K562 (cell line): Measurements from ENCODE around the gene IDH3G. TPM values are rescaled to one million over a fixed set of nuclear protein-coding genes. Genes with fewer than 3 reads are reported as not detected.
A peak's percentile ranks its signal among the peaks of the same experiment; 100 is the strongest.

Experiments used
- BRF1 ChIP-seq: IDR thresholded peaks from 3 replicates; pipeline ENCODE4 v1.6.1; 2011; ENCODE audit warnings: borderline replicate concordance, mild to moderate bottlenecking; ENCODE audit not compliant: insufficient read length; ENCODE audit errors: extremely low read depth
- CCNT2 ChIP-seq: IDR thresholded peaks from 2 replicates; pipeline ENCODE4 v1.6.1; 2011; ENCODE audit warnings: borderline replicate concordance, low read depth, mild to moderate bottlenecking, moderate library complexity, mixed read lengths, low read length; ENCODE audit not compliant: insufficient read length; ENCODE audit errors: extremely low read depth
- CHD1 ChIP-seq: fragments of 200-600 bp; sonication (generic); IDR thresholded peaks from one replicate; pipeline ENCODE4 v1.6.1; 2012; ENCODE audit warnings: mild to moderate bottlenecking, moderate library complexity, low read length, inconsistent platforms
- CREBBP ChIP-seq: IDR thresholded peaks from one replicate; pipeline ENCODE4 v1.6.1; 2012; ENCODE audit warnings: low read depth, mild to moderate bottlenecking, control low read depth, inconsistent platforms, low read length
- FOXP1 ChIP-seq: sonication (generic); formaldehyde crosslinking; IDR thresholded peaks from 2 replicates; pipeline ENCODE4 v1.8.0; 2022; ENCODE audit warnings: mild to moderate bottlenecking, missing genetic modification reagents
- MAFF ChIP-seq: IDR thresholded peaks from 2 replicates; pipeline ENCODE4 v1.6.1; 2012; ENCODE audit warnings: low read length, improper control_type of control experiment
- MAFG ChIP-seq: fragments of 450-650 bp; conservative IDR thresholded peaks from 2 replicates; pipeline ENCODE4 v1.6.1; 2016; ENCODE audit warnings: missing genetic modification characterization, missing compliant biosample characterization
- MCM3 ChIP-seq: fragments of 450-650 bp; IDR thresholded peaks from 2 replicates; pipeline ENCODE4 v1.6.1; 2016
- PRPF4 ChIP-seq: fragments of 200-400 bp; formaldehyde crosslinking; IDR thresholded peaks from one replicate; pipeline ENCODE4 v1.6.1; 2017; ENCODE audit warnings: low read length, low read depth, mild to moderate bottlenecking; ENCODE audit not compliant: insufficient read depth, poor library complexity, severe bottlenecking
- PTTG1 ChIP-seq: fragments of 450-650 bp; IDR thresholded peaks from 2 replicates; pipeline ENCODE4 v1.6.1; 2016; ENCODE audit warnings: low read depth, mild to moderate bottlenecking, missing genetic modification characterization, missing compliant biosample characterization
- TCF7L2 ChIP-seq: fragments of 150-350 bp; IDR thresholded peaks from 2 replicates; pipeline ENCODE4 v1.6.1; 2016; ENCODE audit warnings: low read depth, mild to moderate bottlenecking, low read length, moderate library complexity
- ZFP30 ChIP-seq: fragments of 250-450 bp; sonication (Bioruptor Pico); IDR thresholded peaks from 2 replicates; pipeline ENCODE4 v1.8.0; 2022; ENCODE audit warnings: moderate library complexity, mild to moderate bottlenecking, inconsistent platforms, borderline replicate concordance
- ZFP36 ChIP-seq: fragments of 150-350 bp; IDR thresholded peaks from 2 replicates; pipeline ENCODE4 v1.6.1; 2018; ENCODE audit warnings: low read length, low read depth; ENCODE audit not compliant: partially characterized antibody
- ZNF23 ChIP-seq: fragments of 250-450 bp; sonication (Bioruptor Pico); IDR thresholded peaks from 2 replicates; pipeline ENCODE4 v1.4.0; 2020; ENCODE audit warnings: mild to moderate bottlenecking
- ZNF277 ChIP-seq: fragments of 250-450 bp; sonication (Bioruptor Pico); IDR thresholded peaks from 2 replicates; pipeline ENCODE4 v1.8.0; 2022; ENCODE audit warnings: inconsistent platforms, mild to moderate bottlenecking, moderate library complexity, borderline replicate concordance
- ZNF431 ChIP-seq: sonication (generic); formaldehyde crosslinking; IDR thresholded peaks from 2 replicates; pipeline ENCODE4 v1.8.0; 2022; ENCODE audit warnings: mild to moderate bottlenecking, missing genetic modification reagents
- ZNF668 ChIP-seq: fragments of 250-450 bp; sonication (Bioruptor Pico); IDR thresholded peaks from 2 replicates; pipeline ENCODE4 v1.8.0; 2022; ENCODE audit warnings: mild to moderate bottlenecking, inconsistent platforms
- ZSCAN29 ChIP-seq: fragments of 450-650 bp; IDR thresholded peaks from 2 replicates; pipeline ENCODE4 v1.6.1; 2017
- ZZZ3 ChIP-seq: fragments of 450-650 bp; IDR thresholded peaks from 2 replicates; pipeline ENCODE4 v1.6.1; 2016; ENCODE audit warnings: antibody characterized with exemption, mild to moderate bottlenecking, moderate library complexity
- polyA plus RNA-seq, 8 experiments: library from polyadenylated mRNA; depleted of rRNA in 4 of 8; stranded (reverse) in 5 of 8; unstranded in 3 of 8; fragments of >200 nt; fragmentation: Nextera tagmentation in 2 of 8; fragmentation: Illumina TruSeq in 1 of 8; extraction: Ambion mirVana in 2 of 8; extraction: Trizol in 1 of 8; gene quantifications; 2 replicates each; pipeline versions ENCODE4 v1.2.1 to v1.2.3, GENCODE V29; 2011 to 2014; ENCODE audit warnings: inconsistent platforms in 1 of 8, missing spikeins in 1 of 8
- total RNA-seq, 7 experiments: library from RNA; depleted of rRNA in 6 of 7; stranded (reverse); fragments of >200 nt in 6 of 7; fragmentation: Illumina TruSeq in 2 of 7; extraction: Trizol in 2 of 7; gene quantifications; 2 replicates each; pipeline versions ENCODE4 v1.2.1 to v1.2.3, GENCODE V29; 2011 to 2021; ENCODE audit warnings: low replicate concordance in 1 of 7
- TF ChIP-seq, protein P1 (sequence below): sonication (generic); formaldehyde crosslinking; IDR thresholded peaks from 2 replicates; pipeline ENCODE4 v1.9.0; 2022; ENCODE audit warnings: mild to moderate bottlenecking, missing genetic modification reagents
- TF ChIP-seq, protein P2 (sequence below): fragments of 450-650 bp; IDR thresholded peaks from 2 replicates; pipeline ENCODE4 v1.7.1; 2018; ENCODE audit warnings: mild to moderate bottlenecking, low read depth; ENCODE audit not compliant: partially characterized antibody
- TF ChIP-seq, protein P3 (sequence below): fragments of 450-650 bp; formaldehyde crosslinking; conservative IDR thresholded peaks from 2 replicates; pipeline ENCODE4 v1.4.0; 2022; ENCODE audit warnings: mild to moderate bottlenecking, missing genetic modification characterization

Gene IDH3G
- total and polyA plus RNA-seq, 9 of the 15 experiments (the other 6 are each of a cell fraction or from before 2014, with no cell fraction given), result 24.3 to 72.5 (median 37.9) TPM

DNA sequence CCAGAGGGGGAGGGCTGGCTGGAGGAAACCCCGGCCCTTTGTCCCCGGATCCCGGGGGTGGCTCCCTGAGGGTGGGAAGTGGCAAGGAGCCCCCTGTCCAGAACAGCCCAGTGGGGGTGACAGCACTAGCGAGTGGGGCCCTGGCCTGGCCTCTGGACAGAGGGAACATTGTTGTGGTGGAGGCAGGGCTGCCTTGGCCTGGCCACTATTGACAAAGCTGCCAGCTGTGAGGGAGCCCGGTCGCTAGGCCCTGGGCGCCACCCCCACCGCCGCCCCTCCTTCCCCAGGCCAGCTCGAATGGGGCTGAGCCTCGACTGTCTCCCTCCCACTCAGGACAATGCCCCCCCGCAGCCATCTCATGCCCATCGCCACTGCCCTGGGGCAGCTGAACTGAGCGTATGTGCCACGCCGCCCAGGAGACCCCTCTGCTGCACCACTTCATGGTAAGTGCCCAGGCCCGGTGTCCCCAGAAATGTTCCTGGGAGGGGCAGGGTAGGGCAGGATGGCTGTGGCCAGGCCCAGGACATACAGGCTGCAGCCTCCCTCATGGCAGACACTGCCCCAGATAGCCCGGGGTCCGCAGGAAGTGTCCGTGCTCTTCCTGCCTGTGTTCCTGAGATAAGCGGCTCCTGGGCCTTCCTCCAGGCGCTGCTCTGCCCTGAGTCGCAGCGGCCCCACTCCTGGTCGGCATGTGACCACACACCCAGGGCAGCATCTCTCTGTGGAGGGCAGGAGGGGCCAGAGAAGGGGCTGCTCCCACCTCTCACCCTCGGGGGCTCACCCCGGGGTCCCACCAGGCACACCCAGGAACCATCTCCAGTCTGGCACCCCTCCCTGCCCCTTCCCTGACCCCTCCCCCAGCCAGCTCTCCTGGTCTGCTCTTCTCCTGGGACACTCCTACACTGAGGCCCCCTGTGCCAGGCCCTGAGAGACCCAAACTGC, 28.8 kb downstream of the IDH3G start (continued):
- TF ChIP-seq ZNF277 (CRISPR knock-in tag) (no peak), MAFF (no peak), ZNF431 (no peak), ZFP30 (CRISPR knock-in tag) (no peak), ZFP36 (no peak), ZZZ3 (no peak), ZNF23 (no peak), CCNT2 (peak; percentile 89), MCM3 (no peak), ZNF668 (no peak; the same call in 1 of the 2 replicates), ZSCAN29 (no peak), MAFG (tag) (no peak), FOXP1 (no peak), TCF7L2 (no peak), PRPF4 (no peak), CREBBP (no peak), BRF1 (no peak), CHD1 (peak; percentile 69), PTTG1 (tag) (no peak)
- TF ChIP-seq, protein P1, sequence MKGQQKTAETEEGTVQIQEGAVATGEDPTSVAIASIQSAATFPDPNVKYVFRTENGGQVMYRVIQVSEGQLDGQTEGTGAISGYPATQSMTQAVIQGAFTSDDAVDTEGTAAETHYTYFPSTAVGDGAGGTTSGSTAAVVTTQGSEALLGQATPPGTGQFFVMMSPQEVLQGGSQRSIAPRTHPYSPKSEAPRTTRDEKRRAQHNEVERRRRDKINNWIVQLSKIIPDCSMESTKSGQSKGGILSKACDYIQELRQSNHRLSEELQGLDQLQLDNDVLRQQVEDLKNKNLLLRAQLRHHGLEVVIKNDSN, result peak; percentile 85
- TF ChIP-seq, protein P2, sequence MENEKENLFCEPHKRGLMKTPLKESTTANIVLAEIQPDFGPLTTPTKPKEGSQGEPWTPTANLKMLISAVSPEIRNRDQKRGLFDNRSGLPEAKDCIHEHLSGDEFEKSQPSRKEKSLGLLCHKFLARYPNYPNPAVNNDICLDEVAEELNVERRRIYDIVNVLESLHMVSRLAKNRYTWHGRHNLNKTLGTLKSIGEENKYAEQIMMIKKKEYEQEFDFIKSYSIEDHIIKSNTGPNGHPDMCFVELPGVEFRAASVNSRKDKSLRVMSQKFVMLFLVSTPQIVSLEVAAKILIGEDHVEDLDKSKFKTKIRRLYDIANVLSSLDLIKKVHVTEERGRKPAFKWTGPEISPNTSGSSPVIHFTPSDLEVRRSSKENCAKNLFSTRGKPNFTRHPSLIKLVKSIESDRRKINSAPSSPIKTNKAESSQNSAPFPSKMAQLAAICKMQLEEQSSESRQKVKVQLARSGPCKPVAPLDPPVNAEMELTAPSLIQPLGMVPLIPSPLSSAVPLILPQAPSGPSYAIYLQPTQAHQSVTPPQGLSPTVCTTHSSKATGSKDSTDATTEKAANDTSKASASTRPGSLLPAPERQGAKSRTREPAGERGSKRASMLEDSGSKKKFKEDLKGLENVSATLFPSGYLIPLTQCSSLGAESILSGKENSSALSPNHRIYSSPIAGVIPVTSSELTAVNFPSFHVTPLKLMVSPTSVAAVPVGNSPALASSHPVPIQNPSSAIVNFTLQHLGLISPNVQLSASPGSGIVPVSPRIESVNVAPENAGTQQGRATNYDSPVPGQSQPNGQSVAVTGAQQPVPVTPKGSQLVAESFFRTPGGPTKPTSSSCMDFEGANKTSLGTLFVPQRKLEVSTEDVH, result no peak
- TF ChIP-seq, protein P3, sequence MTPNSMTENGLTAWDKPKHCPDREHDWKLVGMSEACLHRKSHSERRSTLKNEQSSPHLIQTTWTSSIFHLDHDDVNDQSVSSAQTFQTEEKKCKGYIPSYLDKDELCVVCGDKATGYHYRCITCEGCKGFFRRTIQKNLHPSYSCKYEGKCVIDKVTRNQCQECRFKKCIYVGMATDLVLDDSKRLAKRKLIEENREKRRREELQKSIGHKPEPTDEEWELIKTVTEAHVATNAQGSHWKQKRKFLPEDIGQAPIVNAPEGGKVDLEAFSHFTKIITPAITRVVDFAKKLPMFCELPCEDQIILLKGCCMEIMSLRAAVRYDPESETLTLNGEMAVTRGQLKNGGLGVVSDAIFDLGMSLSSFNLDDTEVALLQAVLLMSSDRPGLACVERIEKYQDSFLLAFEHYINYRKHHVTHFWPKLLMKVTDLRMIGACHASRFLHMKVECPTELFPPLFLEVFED (CRISPR knock-in tag), result no peak
